ENCODE measurements around the gene SP140L.
"Not testable (repeated sequence)": the region's sequence is repeated elsewhere in the genome, so short reads cannot be mapped to it uniquely, and the experiment has no call there.

The SP140L gene

DNA sequence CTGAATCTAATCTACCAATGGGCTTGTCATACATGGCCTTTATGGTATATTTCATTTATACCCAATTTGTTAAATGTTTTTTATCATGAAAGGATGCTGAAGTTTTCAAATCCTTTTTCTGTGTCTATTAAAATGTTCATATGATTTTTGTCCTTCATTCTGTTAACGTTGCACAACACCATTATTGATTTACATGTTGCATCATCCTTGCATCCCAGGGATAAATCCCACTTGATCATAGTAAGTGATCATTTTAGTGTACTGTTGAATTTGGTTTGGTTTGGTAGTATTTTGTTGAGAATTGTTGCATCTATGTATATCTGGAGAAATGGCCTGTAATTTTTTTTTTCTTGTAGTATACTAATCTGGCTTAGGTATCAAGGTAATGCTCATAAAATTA, 98.4 kb downstream of the SP140L start:
- no peak for DNase-seq

DNA sequence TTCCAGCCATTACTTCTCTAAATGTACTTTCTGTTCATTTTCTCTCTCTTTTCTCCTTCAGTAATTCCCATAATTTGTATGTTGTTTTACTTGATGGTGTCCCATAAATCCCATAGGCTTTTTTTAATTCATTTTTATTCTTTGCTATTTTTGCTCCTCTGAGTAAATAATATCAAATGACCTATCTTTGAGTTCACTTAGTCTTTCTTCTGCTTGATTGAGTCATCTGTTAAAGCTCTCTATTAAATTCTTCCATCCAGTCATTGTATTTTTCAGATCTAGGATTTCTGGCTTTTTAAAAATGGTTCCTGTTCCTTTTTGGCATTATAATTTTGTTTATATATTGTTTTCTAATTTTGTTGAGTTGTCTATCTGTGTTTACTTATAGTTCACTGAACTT, 102.5 kb downstream of the SP140L start:
- DNase-seq = no peak

DNA sequence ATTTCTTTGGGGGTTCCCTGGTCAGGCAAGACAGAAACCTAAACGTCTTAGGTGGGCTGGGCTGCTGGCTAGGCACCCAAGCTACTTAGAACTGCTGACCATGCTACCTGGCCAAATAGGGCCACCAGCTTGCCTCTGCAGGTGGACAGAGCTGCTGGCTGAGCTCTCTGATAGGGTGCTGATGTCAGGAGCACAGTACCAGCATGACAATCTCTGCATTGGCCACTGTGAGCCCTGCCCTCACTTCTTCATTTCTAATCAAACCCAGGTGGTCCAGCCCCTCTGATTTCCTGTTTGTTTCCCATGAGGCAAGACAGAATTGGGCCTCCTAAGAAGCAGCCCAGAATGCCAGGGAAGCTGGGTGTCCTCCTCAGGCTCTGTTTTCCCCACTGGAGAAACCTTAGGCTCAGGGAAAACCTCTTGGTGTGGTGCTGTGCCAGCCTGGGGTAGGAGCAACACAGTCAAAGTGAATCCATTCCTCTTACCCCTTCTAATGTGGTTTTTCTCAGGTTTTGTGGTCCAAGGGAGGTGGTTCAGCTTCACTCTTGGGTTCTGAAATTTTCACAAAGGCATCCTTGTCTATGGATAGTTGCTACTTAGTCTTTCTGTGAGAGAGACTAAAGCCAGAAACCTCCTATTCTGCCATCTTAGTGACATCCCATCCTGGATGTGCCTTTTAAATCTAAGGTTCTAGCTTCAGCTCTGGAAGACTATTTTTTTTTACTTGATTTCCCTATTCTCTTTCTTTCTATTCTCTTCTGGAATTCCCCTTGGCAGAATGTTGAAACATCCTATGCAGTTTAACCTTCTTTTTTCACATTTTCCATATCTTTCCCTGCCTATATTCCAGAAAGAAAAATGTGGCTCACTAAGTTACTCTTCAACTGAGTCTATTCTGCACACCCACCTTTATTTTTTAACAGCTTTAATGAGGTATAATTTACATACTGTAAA, 104.2 kb downstream of the SP140L start:
- DNase-seq = no peak

DNA sequence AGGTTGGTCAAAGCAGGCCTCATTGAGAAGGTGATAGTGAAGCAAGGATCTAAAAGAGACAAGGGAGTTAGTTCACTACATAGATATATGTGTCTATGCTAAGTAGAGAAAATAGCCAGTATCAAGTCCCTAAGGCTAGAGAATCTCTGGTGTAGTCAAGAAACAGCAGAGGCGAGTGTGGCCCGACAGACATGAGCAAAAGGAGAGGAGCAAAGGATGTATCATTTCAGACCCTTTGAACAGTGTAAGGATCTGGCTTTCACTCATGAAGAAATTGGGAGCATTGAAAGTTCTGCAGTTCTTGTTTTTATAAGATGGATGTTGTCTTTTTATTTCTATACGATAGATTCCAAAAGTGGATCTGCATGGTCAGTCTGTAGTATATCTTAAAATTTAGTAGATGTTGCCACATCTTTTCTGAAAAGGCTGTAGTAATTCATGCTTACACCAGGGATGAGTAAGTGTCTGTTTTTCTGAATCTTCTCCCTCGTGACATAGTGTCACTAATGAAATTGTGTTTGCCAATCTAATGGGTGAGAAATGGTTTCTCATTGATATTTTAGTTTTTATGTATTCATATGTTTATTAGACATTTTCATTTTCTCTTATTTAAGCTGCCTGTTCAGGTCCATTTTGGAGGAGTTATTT, 107.8 kb downstream of the SP140L start:
- no peak for DNase-seq

DNA sequence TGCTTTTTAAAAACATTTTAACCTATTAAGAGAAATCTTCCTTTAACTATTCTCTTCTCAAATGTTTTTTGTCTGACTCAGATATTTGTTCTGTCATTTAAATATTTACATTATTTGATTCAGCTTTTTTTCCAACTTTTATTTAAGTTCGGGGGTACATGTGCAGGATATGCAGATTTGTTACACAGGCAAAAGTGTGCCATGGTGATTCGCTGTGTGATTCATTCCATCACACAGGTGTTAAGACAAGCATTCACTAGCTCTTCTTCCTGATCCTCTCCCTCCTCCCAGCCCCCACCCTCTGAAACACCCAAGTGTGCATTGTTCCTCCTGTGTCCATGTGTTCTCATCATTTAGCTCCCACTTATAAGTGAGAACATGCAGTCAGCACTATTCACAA, 108.4 kb downstream of the SP140L start:
- DNase-seq = no peak

DNA sequence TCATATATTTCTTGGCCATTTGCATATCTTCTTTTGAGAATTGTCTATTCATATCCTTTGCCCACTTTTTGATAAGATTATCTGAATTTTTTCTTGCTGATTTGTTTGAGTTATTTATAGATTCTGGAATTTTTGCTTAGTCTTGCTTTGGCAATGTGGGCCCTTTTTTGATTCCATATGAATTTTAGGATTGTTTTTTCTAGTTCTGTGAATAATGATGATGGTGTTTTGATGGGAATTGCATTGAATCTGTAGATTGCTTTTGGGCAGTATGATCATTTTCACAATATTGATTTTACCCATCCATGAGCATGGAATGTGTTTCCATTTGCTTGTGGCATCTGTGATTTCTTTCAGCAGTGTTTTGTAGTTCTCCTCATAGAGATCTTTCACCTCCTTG, 112.1 kb downstream of the SP140L start:
- DNase-seq = not testable (repeated sequence)

DNA sequence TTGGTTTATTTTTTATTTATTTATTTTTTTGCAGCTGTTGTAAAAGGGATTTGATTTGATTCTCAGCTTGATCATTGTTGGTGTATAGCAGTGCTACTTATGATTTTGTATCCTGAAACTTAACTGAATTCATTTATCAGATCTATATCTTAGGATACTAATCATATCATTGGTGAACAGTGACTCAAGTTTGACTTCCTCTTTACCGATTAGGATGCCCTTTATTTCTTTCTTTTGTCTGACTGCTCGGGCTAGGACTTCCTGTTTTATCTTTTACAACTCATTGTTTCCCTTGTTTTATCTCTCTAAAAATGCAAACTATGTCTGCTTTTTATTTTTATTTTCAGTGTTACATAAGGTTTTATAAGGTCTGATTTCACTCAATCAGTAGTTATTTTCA, 112.6 kb downstream of the SP140L start:
- DNase-seq = no peak

DNA sequence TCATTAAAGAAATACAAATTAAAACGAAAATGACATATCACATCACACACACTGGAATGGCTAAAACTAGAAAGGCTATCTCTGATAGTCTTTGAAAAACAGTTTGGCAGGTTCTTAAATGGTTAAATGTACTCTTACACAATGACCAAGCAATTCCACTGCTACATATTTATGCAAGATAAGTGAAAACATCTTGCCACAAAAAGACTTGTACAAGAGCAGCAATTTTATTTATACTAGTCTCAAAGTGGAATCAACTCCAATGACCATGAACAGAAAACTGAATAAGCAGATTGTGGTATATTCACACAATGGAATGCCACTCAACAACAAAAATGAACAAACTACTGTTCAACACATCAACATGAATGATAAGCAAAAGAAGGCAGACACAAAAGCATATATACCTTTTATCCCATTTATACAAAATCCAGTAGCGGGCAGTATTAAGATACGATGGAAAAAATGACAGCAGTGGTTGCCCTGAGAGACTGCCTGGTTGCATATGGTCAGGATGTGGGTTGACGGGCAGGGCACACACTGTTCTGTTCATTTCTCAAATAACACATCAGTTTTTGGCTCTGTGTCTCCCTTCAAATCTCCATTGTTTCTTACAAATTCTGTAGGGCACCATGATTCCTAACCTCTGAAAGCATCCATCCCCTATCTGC, 114.4 kb downstream of the SP140L start:
- no peak for DNase-seq

DNA sequence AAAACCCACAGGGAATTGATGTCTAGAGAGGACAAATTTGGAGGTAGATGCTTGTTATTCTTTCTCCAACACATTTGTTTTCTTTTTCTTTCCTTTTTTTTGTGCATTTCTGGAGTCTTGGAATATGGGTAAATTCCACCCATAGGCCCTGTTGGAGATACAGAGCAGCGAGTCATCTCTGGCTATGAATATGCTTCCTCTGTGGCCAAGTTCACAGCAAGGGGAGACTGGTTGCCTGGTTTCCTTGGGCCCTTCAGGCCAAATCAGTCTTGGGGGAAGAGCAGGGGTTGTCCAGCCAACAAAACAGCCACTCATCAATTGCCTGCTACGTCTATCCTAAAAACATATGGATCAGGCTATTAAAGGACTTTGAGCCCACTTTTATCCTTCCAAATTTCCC, 116.5 kb downstream of the SP140L start:
- no peak for DNase-seq

DNA sequence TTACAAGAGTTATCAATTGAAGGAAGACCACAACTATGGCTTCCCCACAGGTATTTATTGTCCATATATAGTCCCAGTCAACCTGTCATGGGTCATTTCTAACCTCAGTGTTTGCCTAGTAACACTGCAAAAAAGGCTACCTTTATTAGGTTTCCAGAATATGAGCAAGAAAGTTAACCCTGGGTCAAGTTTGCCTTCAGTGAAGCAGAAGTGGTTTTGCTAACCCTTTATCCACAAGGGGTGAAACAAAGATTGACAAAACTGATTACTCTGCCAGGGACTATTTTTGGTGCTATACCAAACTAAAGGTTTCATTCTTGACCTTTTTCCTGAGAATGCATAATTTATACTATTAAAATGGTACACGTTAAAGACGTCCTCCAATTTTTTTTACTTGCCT, 117.8 kb downstream of the SP140L start:
- no peak for DNase-seq

DNA sequence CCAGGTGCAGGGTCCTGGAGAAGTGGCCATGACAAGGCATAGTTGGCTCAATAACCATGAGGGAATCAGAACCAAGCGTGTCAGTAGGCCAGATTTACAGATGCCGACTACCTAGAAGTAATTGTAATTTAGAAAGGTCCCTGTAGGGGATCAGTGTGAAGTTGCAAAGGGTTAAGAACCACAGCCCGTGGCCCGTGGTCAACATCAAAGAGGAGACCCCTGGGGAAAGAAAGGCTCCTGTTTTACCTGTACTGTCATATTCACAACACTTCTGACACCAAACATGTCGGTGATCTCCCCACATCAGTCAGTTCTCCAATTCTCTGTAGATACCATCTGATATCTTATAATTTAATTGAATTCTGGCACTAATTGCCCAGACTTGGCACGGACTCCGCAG, 120.0 kb downstream of the SP140L start:
- no peak for DNase-seq

DNA sequence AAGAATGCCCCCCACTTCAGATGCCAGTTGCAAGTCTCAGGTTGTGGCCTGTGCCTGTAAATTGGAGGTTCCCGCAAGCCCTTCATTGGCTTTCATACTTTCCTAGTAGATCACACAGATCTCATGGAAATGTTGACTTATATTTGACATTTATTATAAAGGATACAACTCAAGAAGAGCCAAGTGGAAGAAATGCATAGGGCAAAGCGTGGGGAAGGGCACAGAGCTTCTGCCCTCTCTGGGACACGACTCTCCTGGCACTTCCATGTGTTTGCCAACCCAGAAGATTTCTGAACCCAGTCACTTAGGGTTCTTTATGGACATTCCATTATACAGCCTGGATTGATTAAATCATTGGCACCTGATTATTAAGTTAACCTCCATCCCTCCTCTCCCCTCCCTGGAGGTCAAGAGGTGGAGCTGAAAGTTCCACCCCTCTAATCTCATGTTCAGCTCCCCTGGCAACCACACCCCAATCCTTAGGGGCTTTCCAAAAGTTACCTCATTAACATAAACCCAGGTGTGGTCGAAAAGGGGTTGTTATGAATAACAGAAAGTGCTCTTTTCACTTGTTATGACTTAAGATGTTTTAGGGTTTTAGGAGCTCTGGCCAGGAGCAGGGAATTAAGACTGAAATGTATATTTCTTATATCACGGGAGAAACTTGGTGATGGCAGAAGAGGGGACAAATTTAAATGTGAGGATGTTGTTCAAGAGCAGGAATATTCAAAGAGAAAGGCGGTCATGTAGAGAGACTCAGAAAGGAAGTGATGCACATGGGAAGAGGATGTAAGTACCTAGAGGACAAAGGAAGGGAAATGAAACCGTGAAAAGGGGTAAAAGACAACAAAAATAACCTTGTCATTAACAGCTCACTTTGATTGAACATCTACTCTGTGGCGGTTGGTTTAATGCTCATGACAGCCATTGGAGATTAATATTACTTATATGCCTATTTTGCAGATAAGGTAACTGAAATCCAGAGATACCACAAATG, 120.8 kb downstream of the SP140L start:
- no peak for DNase-seq

DNA sequence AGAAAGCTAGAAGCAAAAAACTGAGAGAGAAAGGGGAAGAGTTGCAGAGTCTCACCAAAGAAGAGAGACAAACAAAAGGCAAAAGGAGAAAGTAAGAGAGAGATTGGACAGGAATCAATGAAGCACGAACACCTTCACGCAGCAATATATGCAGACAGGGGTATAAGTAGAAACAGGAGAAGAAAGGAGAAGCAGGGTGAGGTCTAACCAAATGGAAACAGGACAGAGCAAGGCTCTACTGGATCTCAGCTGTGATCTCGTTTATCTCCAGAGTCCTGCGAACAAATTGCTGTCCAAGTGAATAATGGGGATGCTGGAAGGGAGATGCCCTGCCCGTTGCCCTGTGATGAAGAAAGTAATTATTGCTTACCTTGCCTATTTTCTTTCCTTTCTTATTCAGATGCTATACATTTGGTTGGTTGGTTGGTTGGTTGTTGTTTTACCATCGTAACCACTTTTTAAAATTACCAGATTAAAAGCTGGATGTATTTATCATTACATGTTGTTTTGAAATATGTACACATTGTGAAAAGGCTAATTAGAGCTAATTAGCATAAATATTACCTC, 123.0 kb downstream of the SP140L start:
- no peak for DNase-seq

DNA sequence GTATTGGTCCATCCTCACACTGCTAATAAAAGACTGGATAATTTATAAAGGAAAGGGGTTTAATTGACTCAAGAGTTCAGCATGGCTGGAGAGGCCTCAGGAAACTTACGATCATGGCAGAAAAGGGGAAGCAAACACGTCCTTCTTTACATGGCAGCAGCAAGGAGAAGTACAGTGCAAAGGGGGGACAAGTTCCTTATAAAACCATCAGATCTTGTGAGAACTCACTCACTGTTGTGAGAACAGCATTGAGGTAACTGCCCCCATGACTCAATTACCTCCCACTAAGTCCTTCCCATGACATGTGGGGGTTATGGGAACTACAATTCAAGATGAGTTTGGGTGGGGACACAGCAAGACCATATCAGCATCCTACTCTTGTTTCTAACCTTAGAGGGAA, 126.0 kb downstream of the SP140L start:
- DNase-seq = no peak
